ENCODE data around the gene DTX4. TPM values are rescaled to one million over a fixed set of nuclear protein-coding genes. Genes with fewer than 3 reads are reported as not detected.

The DTX4 gene
- total RNA-seq, 1 experiment from 2014 or later, result 96.7 TPM

- ChIA-PET CTCF (interaction anchor here (0.6 to 6.1 kb wide), 13 partner anchors 10 to 121 kb away, joined by 3 to 304 read pairs (median 6); no protein-coding TSS in a partner anchor), POLR2A (interaction anchor here (1.0 to 1.9 kb wide), 6 partner anchors 10 to 65 kb away, joined by 3 to 56 read pairs (median 8); partner anchors contain the start of gene FAM111B)
- intact Hi-C loops (cut with micrococcal nuclease; ENCODE audit: unreplicated experiment), result loop anchor here (10.0 kb wide), 2 partner anchors 382 to 582 kb away; partner anchors contain the start of gene STX3
- H3K36me3 ChIP-seq (ENCODE audit: control insufficient read depth, insufficient read depth, low read length), result peaks cover 5% of the 10 kb centered on the region; the same call in 1 of the 2 replicates
- H3K9me3 ChIP-seq, result no peaks in the 10 kb centered on the region
- TF ChIP-seq CTCF (IDR thresholded peaks at IDR 0.05; ENCODE audit: insufficient read depth in 1 of 2, low read depth in 1 of 2, low read length in 1 of 2, severe bottlenecking in 1 of 2, unreplicated experiment in 1 of 2), result no peak
- no peaks in the 10 kb centered on the region for H3K27me3 Mint-ChIP-seq (ENCODE audit: insufficient read depth, unreplicated experiment)
- peaks cover 10% of the 10 kb centered on the region for H3K9me3 Mint-ChIP-seq (ENCODE audit: unreplicated experiment)
- H3K4me3 ChIP-seq (ENCODE audit: low read depth, low read length), result peak overlapping the region; percentile 52
- no peaks in the 10 kb centered on the region for H3K27me3 ChIP-seq (replicated peaks; ENCODE audit: control insufficient read depth, insufficient read depth, low read length)
- H3K36me3 Mint-ChIP-seq (ENCODE audit: insufficient read depth, unreplicated experiment), result peaks cover 35% of the 10 kb centered on the region
- peak; percentile 77 to 85 for DNase-seq
- H3K27ac Mint-ChIP-seq (ENCODE audit: unreplicated experiment), result peak overlapping the region; percentile 73
- peak overlapping the region; percentile 74 for H3K4me3 Mint-ChIP-seq (ENCODE audit: unreplicated experiment)
- no TSS peak for BruUV-seq (replicated peaks)
- peaks cover 21% of the 10 kb centered on the region for H3K4me1 ChIP-seq
- H3K4me1 Mint-ChIP-seq (ENCODE audit: low read depth, unreplicated experiment), result peaks cover 20% of the 10 kb centered on the region
These were observed 580 bp downstream of the DTX4 start for GRCh38 chr11:59172345-59173079.

- H3K9me3 Mint-ChIP-seq (ENCODE audit: unreplicated experiment), result peaks cover 18% of the 10 kb centered on the region
- ChIA-PET POLR2A (interaction anchor here (0.6 to 3.7 kb wide), 9 partner anchors 9 to 496 kb away, joined by 3 to 69 read pairs (median 7); partner anchors contain the start of genes FAM111B, OSBP and PATL1), CTCF (interaction anchor here (1.5 to 6.1 kb wide), 4 partner anchors 9 to 66 kb away, joined by 10 to 304 read pairs (median 34); partner anchors contain the start of gene FAM111B)
- peak; percentile 58 to 79 for DNase-seq
- Histone ChIP-seq H3K27me3 (replicated peaks; ENCODE audit: control insufficient read depth, insufficient read depth, low read length) (no peaks in the 10 kb centered on the region), H3K4me3 (ENCODE audit: low read depth, low read length) (peak overlapping the region; percentile 52), H3K4me1 (peaks cover 21% of the 10 kb centered on the region), H3K9me3 (no peaks in the 10 kb centered on the region), H3K36me3 (ENCODE audit: control insufficient read depth, insufficient read depth, low read length) (peaks cover 6% of the 10 kb centered on the region; the same call in 1 of the 2 replicates)
- no peaks in the 10 kb centered on the region for H3K27me3 Mint-ChIP-seq (ENCODE audit: insufficient read depth, unreplicated experiment)
- intact Hi-C loops (cut with micrococcal nuclease; ENCODE audit: unreplicated experiment), result loop anchor here (10.0 kb wide), 2 partner anchors 381 to 581 kb away; partner anchors contain the start of gene STX3
- TF ChIP-seq CTCF (IDR thresholded peaks at IDR 0.05; ENCODE audit: insufficient read depth in 1 of 2, low read depth in 1 of 2, low read length in 1 of 2, severe bottlenecking in 1 of 2, unreplicated experiment in 1 of 2), result no peak
- peak overlapping the region; percentile 74 for H3K4me3 Mint-ChIP-seq (ENCODE audit: unreplicated experiment)
- peaks cover 43% of the 10 kb centered on the region for H3K36me3 Mint-ChIP-seq (ENCODE audit: insufficient read depth, unreplicated experiment)
- H3K4me1 Mint-ChIP-seq (ENCODE audit: low read depth, unreplicated experiment), result peaks cover 28% of the 10 kb centered on the region
- TSS peak; percentile 25 for BruUV-seq (replicated peaks)
- peak overlapping the region; percentile 73 for H3K27ac Mint-ChIP-seq (ENCODE audit: unreplicated experiment)
These were observed 1.4 kb downstream of the DTX4 start for GRCh38 chr11:59173080-59173963.

Measured in Caco-2 (cell line).